DND-41 (cell line): ENCODE data around the gene HADHA.

Experiments used
- ATAC-seq: fragments of 200-7000 bp; cut with Tn5 transposase; 3 replicates; pipeline ENCODE4 v1.9.1; 2021; ENCODE audit warnings: low read depth; ENCODE audit not compliant: insufficient read depth
- DNase-seq: peaks from one replicate; pipeline ENCODE4 v3.0.0-alpha.2; 2020
- H2AFZ ChIP-seq: 2 replicates; pipeline ENCODE4 v1.6.0; 2012; ENCODE audit warnings: low read depth, low read length
- H3K27ac ChIP-seq: 2 replicates; pipeline ENCODE4 v1.5.1; 2012; ENCODE audit warnings: low read length, inconsistent platforms
- H3K27me3 ChIP-seq: fragments of 200-600 bp; sonication (generic); 2 replicates; pipeline ENCODE4 v1.6.0; 2012; ENCODE audit warnings: low read length, mild to moderate bottlenecking, inconsistent platforms; ENCODE audit not compliant: insufficient read depth, poor library complexity
- H3K36me3 ChIP-seq: 2 replicates; pipeline ENCODE4 v1.5.1; 2012; ENCODE audit warnings: low read length, inconsistent platforms; ENCODE audit not compliant: insufficient read depth
- H3K4me1 ChIP-seq: 2 replicates; pipeline ENCODE4 v1.5.1; 2012; ENCODE audit warnings: mild to moderate bottlenecking, low read length; ENCODE audit not compliant: insufficient read depth
- H3K4me2 ChIP-seq: 2 replicates; pipeline ENCODE4 v1.6.0; 2012; ENCODE audit warnings: mild to moderate bottlenecking, moderate library complexity, low read length, inconsistent platforms; ENCODE audit not compliant: insufficient read depth
- H3K4me3 ChIP-seq, 2 experiments: fragments of 200-600 bp in 1 of 2; shearing (Covaris generic) in 1 of 2; 2 replicates each; pipeline ENCODE4 v1.5.1; 2012 to 2016; ENCODE audit warnings: inconsistent platforms in 2 of 2, low read length in 2 of 2, mild to moderate bottlenecking in 2 of 2, low read depth in 1 of 2, moderate library complexity in 1 of 2
- H3K79me2 ChIP-seq: 2 replicates; pipeline ENCODE4 v1.6.0; 2012; ENCODE audit warnings: low read length, inconsistent platforms; ENCODE audit not compliant: insufficient read depth
- H3K9ac ChIP-seq: 2 replicates; pipeline ENCODE4 v1.6.0; 2012; ENCODE audit warnings: low read depth, mild to moderate bottlenecking, inconsistent platforms, low read length, moderate library complexity
- H3K9me3 ChIP-seq: 2 replicates; pipeline ENCODE4 v1.5.1; 2012; ENCODE audit warnings: low read length, moderate library complexity, mild to moderate bottlenecking, inconsistent platforms; ENCODE audit not compliant: insufficient read depth, severe bottlenecking
- H4K20me1 ChIP-seq: 2 replicates; pipeline ENCODE4 v1.6.0; 2012; ENCODE audit warnings: low read length; ENCODE audit not compliant: insufficient read depth
- CTCF ChIP-seq: IDR thresholded peaks from 2 replicates; pipeline ENCODE4 v1.5.1; 2012; ENCODE audit warnings: borderline replicate concordance, low read length, moderate library complexity, mild to moderate bottlenecking; ENCODE audit not compliant: poor library complexity, severe bottlenecking; ENCODE audit errors: extremely low read depth
- EZH2 ChIP-seq: IDR thresholded peaks from 3 replicates; pipeline ENCODE4 v1.6.1; 2012; ENCODE audit warnings: borderline replicate concordance, low read depth, mild to moderate bottlenecking, moderate library complexity, low read length, inconsistent platforms; ENCODE audit not compliant: severe bottlenecking

The HADHA gene

GRCh38 chr2:26195040-26195984, 49.1 kb downstream of the HADHA start:
- H3K27me3 ChIP-seq = no peaks in the 10 kb centered on the region
- TF ChIP-seq CTCF (no peak), EZH2 (no peak)
- DNase-seq = no peak
- H3K27ac ChIP-seq = no peak overlapping the region
- H3K9me3 ChIP-seq = no peaks in the 10 kb centered on the region
- no peaks in the 10 kb centered on the region for H3K79me2 ChIP-seq
- no peaks in the 10 kb centered on the region; the same call in 1 of the 2 replicates for H4K20me1 ChIP-seq
- H3K4me1 ChIP-seq = no peaks in the 10 kb centered on the region
- H3K4me2 ChIP-seq = no peak overlapping the region
- H2AFZ ChIP-seq = no peak overlapping the region
- no peak overlapping the region for H3K4me3 ChIP-seq
- ATAC-seq = no peak
- peaks cover 97% of the 10 kb centered on the region for H3K36me3 ChIP-seq
- H3K9ac ChIP-seq = no peak overlapping the region

- DNase-seq = no peak
- Histone ChIP-seq H3K9me3 (no peaks in the 10 kb centered on the region), H3K79me2 (no peaks in the 10 kb centered on the region), H3K36me3 (peaks cover 83% of the 10 kb centered on the region), H3K27me3 (no peaks in the 10 kb centered on the region), H3K4me1 (no peaks in the 10 kb centered on the region), H4K20me1 (no peaks in the 10 kb centered on the region; the same call in 1 of the 2 replicates), H2AFZ (no peak overlapping the region), H3K4me3 (no peak overlapping the region), H3K27ac (no peak overlapping the region), H3K9ac (no peak overlapping the region), H3K4me2 (no peak overlapping the region)
- ATAC-seq = no peak
- TF ChIP-seq EZH2 (no peak), CTCF (no peak)
These were observed 50.7 kb downstream of the HADHA start for GRCh38 chr2:26193578-26194231.

- no peak overlapping the region for H3K27ac ChIP-seq
- H2AFZ ChIP-seq = no peak overlapping the region
- H3K9ac ChIP-seq = no peak overlapping the region
- no peaks in the 10 kb centered on the region for H3K79me2 ChIP-seq
- no peaks in the 10 kb centered on the region for H3K4me1 ChIP-seq
- no peaks in the 10 kb centered on the region for H3K9me3 ChIP-seq
- no peak overlapping the region for H3K4me3 ChIP-seq
- TF ChIP-seq EZH2 (no peak), CTCF (no peak)
- H3K27me3 ChIP-seq = no peaks in the 10 kb centered on the region
- H3K4me2 ChIP-seq = no peak overlapping the region
- no peaks in the 10 kb centered on the region; the same call in 1 of the 2 replicates for H4K20me1 ChIP-seq
- peaks cover 61% of the 10 kb centered on the region for H3K36me3 ChIP-seq
- no peak for ATAC-seq
- no peak for DNase-seq
These were observed 52.9 kb downstream of the HADHA start for GRCh38 chr2:26191316-26192159.
